MM.1S (cell line): Measurements from ENCODE around the gene ARHGEF12.

ENCODE experiments used
- DNase-seq: peaks from one replicate; pipeline ENCODE4 v3.0.0-alpha.2; 2015
- H2AFZ ChIP-seq: fragments of 300-600 bp; sonication (generic); 2 replicates; pipeline ENCODE4 v1.6.0; 2016; ENCODE audit warnings: antibody characterized with exemption, low read length
- H3F3A ChIP-seq: fragments of 300-600 bp; sonication (generic); 2 replicates; pipeline ENCODE4 v1.6.1; 2016; ENCODE audit warnings: mild to moderate bottlenecking, antibody characterized with exemption, low read length, moderate library complexity, mixed read lengths; ENCODE audit not compliant: insufficient read depth
- H3K27ac ChIP-seq: fragments of 300-600 bp; sonication (generic); 2 replicates; pipeline ENCODE4 v1.5.1; 2016; ENCODE audit warnings: mild to moderate bottlenecking, low read length
- H3K27me3 ChIP-seq: fragments of 300-600 bp; sonication (generic); replicated peaks from 2 replicates; pipeline ENCODE4 v1.6.0; 2016; ENCODE audit warnings: low read length; ENCODE audit not compliant: insufficient read depth
- H3K36me3 ChIP-seq: fragments of 300-600 bp; sonication (generic); replicated peaks from 2 replicates; pipeline ENCODE4 v1.6.1; 2016; ENCODE audit warnings: mild to moderate bottlenecking, low read length, mixed read lengths; ENCODE audit not compliant: insufficient read depth
- H3K4me1 ChIP-seq: fragments of 300-600 bp; sonication (generic); 2 replicates; pipeline ENCODE4 v1.6.1; 2016; ENCODE audit warnings: low read length, mixed read lengths
- H3K4me2 ChIP-seq: fragments of 300-600 bp; sonication (generic); 2 replicates; pipeline ENCODE4 v1.6.0; 2016; ENCODE audit warnings: low read depth, low read length
- H3K4me3 ChIP-seq: fragments of 300-600 bp; sonication (generic); 2 replicates; pipeline ENCODE4 v1.5.1; 2016; ENCODE audit warnings: low read length, mixed read lengths
- H3K79me2 ChIP-seq: fragments of 300-600 bp; sonication (generic); 2 replicates; pipeline ENCODE4 v1.6.1; 2016; ENCODE audit warnings: mixed run types, low read length, mixed read lengths
- H3K9ac ChIP-seq: fragments of 300-600 bp; sonication (generic); 2 replicates; pipeline ENCODE4 v1.6.1; 2016; ENCODE audit warnings: low read length, mixed read lengths
- H3K9me2 ChIP-seq: fragments of 300-600 bp; sonication (generic); replicated peaks from 2 replicates; pipeline ENCODE4 v1.6.1; 2016; ENCODE audit warnings: mild to moderate bottlenecking, low read length, mixed read lengths; ENCODE audit not compliant: insufficient read depth
- H3K9me3 ChIP-seq: fragments of 300-600 bp; sonication (generic); replicated peaks from 2 replicates; pipeline ENCODE4 v1.6.1; 2016; ENCODE audit warnings: mild to moderate bottlenecking, low read length, mixed read lengths; ENCODE audit not compliant: insufficient read depth
- H4K20me1 ChIP-seq: fragments of 300-600 bp; sonication (generic); 2 replicates; pipeline ENCODE4 v1.6.1; 2016; ENCODE audit warnings: mild to moderate bottlenecking, low read length, moderate library complexity, mixed read lengths; ENCODE audit not compliant: insufficient read depth
- CTCF ChIP-seq: fragments of 300-600 bp; sonication (generic); IDR thresholded peaks from 2 replicates; pipeline ENCODE4 v1.5.1; 2016; ENCODE audit warnings: antibody characterized with exemption, low read length, mixed read lengths
- EZH2 ChIP-seq: fragments of 300-600 bp; sonication (generic); optimal IDR thresholded peaks from 2 replicates; pipeline ENCODE3; 2017; ENCODE audit warnings: low read depth, mild to moderate bottlenecking, antibody characterized with exemption, low read length, mixed read lengths
- EZH2phosphoT487 ChIP-seq: fragments of 300-600 bp; sonication (generic); IDR thresholded peaks from 2 replicates; pipeline ENCODE4 v1.6.1; 2018; ENCODE audit warnings: antibody characterized with exemption, low read length

Gene ARHGEF12

GRCh38 chr11:120295099-120295498, 41.1 kb upstream of the ARHGEF12 start:
- Histone ChIP-seq H3K9ac (no peak overlapping the region), H3K27me3 (no peaks in the 10 kb centered on the region), H3K4me1 (no peaks in the 10 kb centered on the region), H3K4me2 (no peak overlapping the region), H3K36me3 (no peaks in the 10 kb centered on the region), H3K79me2 (no peaks in the 10 kb centered on the region), H3K27ac (no peak overlapping the region), H3F3A (no peaks in the 10 kb centered on the region), H4K20me1 (no peaks in the 10 kb centered on the region), H2AFZ (no peak overlapping the region), H3K9me3 (no peaks in the 10 kb centered on the region), H3K9me2 (no peaks in the 10 kb centered on the region), H3K4me3 (no peak overlapping the region)
- TF ChIP-seq EZH2phosphoT487 (no peak), EZH2 (no peak), CTCF (no peak)
- DNase-seq: no peak

GRCh38 chr11:120296554-120296953, 39.7 kb upstream of the ARHGEF12 start:
- Histone ChIP-seq H3K9me3 (no peaks in the 10 kb centered on the region), H3K27ac (no peak overlapping the region), H4K20me1 (no peaks in the 10 kb centered on the region; the same call in 1 of the 2 replicates), H3K4me2 (no peak overlapping the region), H3K9ac (no peak overlapping the region), H2AFZ (no peak overlapping the region), H3K36me3 (no peaks in the 10 kb centered on the region), H3K4me3 (no peak overlapping the region), H3K27me3 (no peaks in the 10 kb centered on the region), H3K9me2 (no peaks in the 10 kb centered on the region), H3F3A (no peaks in the 10 kb centered on the region), H3K79me2 (no peaks in the 10 kb centered on the region), H3K4me1 (no peaks in the 10 kb centered on the region)
- DNase-seq: no peak
- TF ChIP-seq CTCF (no peak), EZH2 (no peak), EZH2phosphoT487 (no peak)

GRCh38 chr11:120298461-120298860, 37.8 kb upstream of the ARHGEF12 start:
- Histone ChIP-seq H3K4me1 (no peaks in the 10 kb centered on the region), H3K27ac (no peak overlapping the region), H3K79me2 (no peaks in the 10 kb centered on the region), H3K4me2 (no peak overlapping the region), H2AFZ (no peak overlapping the region), H4K20me1 (no peaks in the 10 kb centered on the region; the same call in 1 of the 2 replicates), H3K27me3 (no peaks in the 10 kb centered on the region), H3K36me3 (no peaks in the 10 kb centered on the region), H3K9ac (no peak overlapping the region), H3K9me3 (no peaks in the 10 kb centered on the region), H3K4me3 (no peak overlapping the region), H3K9me2 (no peaks in the 10 kb centered on the region), H3F3A (no peaks in the 10 kb centered on the region)
- no peak for DNase-seq
- no peak for TF ChIP-seq CTCF
